ENCODE measurements around the gene SLC6A3.
"Not testable (repeated sequence)": the region's sequence is repeated elsewhere in the genome, so short reads cannot be mapped to it uniquely, and the experiment has no call there.

Gene SLC6A3

DNA sequence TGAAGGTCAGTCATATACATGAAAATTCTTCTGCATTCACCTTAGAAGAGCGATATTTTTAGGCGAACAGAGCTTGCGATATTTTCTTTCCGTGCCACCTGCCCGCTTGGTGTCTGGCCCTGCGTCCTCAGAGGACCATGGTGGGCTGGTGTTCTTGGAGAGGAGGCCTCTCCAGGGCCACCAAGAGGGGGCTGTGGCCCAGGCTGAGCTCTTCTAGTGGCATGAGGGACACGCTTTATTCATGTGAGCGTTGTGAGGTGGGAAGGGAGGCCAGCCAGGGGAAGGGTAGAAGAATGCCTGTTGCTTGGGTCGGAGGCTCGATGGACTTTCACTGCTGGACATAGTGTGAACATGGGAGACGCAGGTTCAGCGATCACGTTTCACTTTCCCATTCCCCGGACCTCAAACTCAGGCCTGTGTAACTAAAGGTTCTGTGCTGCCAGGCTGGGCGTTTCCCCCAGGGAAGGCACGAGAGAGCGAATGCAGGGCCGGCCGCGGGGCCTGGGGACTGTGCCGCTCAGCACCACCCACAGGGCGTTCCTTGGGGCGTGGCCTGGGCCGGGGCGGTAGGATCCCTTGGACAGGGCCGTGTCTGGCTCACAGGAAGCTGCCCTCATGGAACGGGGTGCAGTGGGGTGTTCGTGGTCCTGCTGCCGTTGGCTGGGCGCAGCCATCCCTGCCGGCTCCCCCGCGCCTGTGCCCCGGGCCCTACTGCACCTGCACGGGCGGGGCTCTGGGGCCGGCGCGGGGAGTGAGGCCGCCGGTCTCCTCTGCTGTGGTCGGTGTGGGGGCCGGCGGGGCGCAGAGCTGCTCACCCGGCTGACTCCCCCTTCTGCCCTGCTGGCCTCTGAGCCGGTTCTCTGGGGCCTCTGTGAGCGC, 59.6 kb downstream of the SLC6A3 start:
- DNase-seq, result peak; percentile 69

DNA sequence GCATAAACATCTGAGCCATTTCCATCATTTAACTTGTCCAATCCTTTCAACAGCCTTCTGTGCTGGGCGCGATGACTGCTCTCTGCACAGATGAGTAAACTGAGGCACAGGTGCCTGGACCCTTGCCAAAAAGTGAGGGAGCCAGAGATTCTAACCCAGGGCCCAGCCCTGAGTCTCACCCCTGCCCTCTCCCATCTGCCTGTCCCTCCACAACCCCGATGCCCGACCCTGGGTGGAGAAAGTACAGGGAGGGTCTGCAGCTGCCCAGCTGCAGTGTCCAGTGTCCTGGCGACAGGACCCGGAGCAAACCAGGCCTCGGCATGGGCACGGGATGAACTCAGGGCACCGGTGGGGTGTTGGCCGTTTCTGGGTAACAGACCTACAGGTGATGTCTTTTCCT, 60.7 kb downstream of the SLC6A3 start:
- DNase-seq, result no peak

DNA sequence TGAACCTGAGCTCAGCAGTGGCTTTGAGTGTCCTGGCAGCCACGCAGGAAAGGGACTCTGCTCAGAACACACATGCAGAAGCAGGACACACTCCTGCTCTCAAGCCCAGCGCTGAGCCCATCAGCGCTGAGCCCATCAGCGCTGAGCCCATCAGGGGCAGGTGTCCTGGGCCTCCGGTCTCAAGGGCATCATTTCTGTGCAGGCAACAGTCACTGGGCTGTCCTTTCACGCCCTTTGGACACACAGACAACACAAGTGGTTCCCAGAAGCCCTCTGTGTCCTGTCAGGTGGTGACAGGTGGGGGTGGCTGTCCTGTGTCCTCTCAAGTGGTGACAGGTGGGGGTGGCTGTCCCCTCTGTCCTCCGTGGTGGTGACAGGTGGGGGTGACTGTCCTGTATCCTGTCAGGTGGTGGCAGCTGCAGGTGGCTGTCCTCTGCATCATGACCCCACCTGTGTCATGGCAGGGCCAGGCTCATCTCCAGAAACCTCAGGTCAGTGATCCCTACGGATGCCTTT, 61.3 kb downstream of the SLC6A3 start:
- DNase-seq, result no peak

DNA sequence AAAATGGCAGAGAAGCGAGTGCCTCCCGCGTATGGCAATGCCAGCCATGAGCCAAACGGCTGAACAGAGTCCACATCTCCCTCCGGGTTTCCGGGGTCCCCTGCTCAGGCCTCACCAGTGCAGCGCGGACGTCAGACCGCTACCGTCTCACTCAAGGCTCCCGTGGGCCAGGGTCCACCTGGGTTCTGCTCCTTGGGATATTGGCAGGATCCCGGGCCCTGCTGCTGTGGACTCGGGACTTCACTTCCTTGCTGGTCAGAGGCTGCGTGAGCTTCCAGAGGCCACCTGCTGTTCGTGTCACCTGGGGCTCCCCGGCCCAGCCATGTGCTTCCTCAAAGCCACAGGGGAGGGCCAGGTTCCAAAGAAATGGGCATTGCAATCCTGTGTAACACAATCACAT, 61.9 kb downstream of the SLC6A3 start:
- no peak for DNase-seq

DNA sequence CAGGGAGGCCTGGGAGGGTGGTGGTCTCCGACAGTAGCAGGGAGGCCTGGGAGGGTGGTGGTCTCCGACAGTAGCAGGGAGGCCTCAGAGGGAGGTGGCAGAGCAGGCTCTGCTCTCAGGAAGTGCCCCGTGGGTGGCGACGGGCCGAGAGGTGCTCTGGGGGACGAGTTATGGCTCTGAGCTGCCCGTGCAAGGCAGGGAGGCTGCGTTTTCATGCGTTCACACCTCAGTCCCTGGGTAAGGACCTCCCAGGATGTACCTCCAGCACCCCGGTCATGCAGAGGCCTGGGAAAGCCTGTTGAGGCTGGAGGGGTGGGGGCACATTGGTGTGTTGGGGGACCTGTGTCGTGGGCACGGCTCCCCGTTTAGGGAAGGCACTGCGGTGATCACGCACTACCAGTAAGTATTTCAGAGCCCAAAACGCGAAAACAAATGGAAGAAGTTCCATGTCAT, 63.0 kb downstream of the SLC6A3 start:
- DNase-seq, result no peak

DNA sequence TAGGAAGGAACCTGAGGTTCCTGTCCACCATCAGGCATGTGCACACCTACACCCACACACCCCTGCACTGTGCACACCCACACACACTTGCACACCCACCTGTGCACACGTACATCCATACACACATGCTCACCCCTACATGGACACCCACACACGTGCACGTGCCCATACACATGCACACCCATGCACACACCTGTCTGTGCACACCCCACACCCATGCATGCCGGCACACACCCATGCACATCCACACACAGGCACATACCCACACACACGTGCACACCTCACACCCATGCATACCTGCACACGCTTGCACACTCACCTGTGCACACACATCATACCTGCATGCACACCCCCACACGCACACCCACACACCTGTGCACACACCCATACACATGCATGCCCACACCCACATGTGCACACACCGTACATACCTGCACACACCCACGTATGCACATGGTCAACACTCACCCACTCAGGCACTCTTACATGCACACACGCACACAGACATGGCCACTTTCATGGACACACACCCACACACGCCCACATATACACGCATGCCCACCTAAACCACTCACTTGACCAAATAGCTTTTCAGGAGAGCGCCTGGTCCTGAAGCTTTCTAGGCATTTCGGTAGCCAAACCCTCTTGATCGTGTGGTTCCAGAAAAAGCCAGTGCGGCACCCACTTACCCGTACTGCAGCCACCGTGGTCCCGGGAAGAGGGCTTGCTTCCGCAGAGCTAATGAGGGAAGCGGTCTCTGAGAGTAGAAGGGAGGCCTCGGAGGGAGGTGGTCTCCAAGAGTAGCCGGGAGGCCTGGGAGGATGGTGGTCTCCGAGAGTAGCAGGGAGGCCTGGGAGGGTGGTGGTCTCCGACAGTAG, 63.6 kb downstream of the SLC6A3 start:
- no peak for DNase-seq

DNA sequence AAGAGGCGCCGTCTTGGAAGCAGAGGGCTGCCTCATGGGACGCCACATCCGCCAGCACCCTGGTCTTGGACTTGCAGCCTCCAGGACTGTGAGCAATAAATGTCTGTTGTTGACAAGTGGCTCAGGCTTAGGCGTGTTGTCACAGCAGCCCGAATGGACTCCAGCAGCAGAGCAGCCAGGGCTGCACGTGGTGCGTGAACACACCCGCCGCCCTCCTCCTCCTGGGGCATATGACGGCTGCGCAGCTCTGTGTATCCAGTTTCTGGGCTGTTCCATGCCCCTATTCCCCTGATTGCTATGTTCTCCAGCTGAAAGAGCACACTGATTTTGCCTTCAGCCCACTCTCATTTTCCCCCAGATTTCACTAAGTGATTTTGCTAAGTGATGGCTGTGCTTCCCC, 64.3 kb downstream of the SLC6A3 start:
- DNase-seq, result no peak

DNA sequence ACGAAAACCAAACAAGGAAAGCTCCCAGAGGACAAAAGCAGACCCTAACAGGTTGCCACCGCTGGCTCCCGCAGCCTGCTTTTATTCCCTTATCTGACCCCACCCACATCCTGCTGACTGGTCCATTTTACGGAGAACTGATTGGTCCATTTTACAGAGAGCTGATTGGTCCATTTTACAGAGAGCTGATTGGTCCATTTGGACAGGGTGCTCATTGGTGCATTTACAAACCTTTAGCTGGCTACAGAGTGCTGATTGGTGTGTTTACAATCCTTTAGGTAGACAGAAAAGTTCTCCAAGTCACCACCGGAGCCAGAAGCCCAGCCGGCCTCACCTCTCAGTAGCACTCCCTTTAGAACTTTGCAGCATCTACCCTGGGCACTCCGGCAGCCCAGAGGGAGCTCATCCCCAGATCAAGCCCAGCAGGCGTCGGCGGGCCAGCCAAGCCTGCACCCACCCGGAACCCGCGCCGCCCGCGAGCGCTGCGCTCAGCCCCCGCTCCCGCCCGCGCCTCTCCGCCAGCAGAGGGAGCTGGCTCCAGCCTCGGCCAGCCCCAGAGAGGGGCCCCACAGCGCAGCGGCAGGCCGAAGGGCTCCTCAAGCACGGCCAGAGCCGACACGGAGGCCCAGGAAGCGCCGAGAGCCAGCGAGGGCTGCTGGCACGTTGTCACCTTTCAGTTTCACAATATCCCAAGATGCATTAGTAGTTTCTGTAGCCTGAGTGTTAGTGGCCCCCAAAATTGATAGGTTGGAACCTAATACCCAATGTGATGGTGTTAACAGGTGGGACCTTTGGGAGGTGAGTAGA, 65.0 kb downstream of the SLC6A3 start:
- no peak for DNase-seq

DNA sequence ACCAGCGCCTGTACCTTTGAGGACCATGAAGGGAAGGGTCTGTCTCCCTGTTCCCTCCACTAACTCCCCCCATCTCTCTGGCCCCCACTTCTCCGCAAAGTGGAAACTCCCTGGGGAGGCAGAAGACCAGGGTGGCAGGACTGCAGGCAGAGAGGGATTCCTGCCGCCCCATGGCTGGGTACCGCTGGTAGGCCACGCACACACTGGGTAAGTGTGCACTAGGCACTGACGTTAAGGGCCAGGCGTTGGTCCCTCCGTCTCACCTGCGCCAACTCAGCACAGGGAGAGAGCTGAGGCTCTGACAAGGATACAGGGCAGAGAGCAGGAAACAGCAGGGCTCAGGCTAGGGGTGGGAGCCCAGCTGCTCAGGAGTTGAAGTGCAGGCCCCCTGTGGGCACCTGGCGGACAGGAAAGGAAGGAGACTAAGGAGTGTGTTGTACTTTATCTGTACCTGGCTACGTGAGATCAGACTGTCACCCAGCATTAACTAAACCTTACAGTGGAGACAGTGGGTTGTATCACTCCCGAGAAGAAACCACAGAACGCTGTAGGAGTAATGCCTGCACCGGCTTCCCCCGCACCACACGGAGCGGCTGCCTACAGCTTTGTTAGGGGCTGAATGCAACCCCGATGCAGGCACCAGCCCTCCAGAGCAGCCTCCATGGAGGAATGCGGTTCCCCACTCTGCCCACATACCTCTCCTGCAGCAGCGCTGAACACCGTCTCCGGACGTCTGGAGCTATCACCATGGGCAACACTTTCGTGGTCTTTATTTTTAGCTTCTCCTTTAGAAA, 66.2 kb downstream of the SLC6A3 start:
- no peak for DNase-seq

DNA sequence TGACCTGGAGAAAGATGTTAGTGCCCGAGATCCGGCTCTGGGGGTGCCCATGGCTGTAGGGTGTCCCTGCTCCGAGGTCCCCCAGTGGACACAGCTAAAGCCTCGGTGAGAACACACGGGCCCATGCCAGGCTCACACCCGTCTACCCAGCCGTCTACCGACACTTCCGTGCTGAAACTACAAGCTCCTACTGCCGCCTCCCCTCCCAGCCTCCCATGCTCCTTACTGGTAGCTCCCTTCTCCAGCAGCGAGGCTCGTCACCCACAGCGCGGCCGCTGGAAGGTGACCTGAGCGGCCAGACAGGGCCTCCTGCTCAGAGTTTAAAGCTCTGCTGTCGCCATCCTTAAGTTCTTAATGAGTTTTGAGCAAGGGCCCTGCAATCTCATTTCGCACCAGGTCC, 67.1 kb downstream of the SLC6A3 start:
- DNase-seq, result no peak

DNA sequence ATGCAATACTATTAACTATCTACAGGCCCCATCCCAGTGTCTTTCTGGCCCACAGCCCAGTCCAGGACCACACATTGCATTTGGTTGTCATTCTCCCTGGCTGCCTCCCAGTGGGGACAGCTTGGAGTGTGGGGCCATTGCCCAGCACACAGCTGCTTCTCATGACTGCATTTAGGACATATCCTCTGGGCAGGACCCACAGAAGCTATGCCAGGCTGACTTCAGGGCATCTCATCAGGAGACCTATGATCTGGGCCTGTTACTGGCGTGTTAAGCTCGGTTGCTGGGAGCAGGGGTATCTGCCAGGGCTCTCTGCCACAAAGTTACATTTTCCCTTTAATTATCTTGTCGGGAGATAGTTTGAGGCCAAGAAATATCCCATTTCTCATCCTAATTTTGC, 68.3 kb downstream of the SLC6A3 start:
- peak; percentile 88 for DNase-seq

DNA sequence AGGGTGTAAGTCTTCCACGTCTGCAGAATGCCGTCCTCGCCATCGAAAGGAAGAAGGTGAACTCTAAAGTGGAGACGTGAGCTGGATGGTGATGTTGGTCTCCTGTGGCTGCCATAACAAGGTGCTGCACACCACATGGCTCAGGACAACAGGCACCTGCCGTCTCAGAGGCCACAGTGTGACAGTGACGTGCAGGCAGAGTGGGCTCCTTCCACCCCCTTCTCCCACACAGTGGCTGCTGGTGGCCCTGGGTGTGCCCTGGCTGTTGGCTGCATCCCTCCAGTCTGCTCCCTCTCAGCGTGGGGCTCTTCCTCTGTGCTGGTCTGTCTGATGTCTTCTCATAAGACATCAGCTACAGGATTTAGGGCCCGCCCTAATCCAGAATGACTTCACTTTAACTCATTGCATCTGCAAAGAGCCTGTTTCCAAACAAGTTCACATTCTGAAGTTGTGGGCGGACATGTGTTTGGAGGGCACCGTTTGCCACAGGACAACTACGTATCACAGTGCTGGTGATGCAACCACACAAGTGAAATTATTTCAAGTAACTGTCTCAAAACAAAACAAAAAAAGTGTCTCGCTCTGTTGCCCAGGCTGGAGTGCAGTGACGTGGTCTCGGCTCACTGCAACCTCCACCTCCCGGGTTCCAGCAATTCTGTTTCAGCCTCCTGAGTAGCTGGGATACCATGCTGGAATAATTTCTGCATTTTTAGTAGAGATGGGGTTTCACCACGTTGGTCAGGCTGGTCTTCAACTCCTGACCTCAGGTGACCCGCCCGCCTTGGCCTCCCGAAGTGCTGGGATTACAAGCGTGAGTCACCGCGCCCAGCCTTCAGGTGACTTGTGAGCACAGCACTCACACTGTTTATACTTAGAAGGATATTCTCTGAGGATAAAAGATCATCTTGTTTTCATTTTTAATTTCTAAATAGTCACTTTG, 69.1 kb downstream of the SLC6A3 start:
- no peak for DNase-seq

DNA sequence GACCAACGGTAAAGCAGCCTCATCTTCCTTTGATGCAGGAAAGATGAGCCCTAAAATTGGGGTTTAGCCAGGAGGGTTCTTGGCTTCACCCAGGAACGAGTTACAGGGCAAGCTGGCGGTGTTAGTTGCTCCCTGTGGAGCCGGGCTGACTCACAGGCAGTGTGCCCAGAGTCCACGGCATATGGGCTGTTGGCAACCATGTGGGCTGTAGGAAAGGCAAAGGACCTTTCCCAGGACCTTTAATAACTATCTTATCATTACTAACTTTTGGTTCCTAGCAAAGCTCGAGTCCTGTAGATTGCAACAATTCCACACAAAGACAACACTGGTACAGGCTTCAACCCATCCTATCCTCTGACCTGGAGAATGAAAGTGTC, 70.6 kb downstream of the SLC6A3 start:
- DNase-seq, result peak; percentile 88

DNA sequence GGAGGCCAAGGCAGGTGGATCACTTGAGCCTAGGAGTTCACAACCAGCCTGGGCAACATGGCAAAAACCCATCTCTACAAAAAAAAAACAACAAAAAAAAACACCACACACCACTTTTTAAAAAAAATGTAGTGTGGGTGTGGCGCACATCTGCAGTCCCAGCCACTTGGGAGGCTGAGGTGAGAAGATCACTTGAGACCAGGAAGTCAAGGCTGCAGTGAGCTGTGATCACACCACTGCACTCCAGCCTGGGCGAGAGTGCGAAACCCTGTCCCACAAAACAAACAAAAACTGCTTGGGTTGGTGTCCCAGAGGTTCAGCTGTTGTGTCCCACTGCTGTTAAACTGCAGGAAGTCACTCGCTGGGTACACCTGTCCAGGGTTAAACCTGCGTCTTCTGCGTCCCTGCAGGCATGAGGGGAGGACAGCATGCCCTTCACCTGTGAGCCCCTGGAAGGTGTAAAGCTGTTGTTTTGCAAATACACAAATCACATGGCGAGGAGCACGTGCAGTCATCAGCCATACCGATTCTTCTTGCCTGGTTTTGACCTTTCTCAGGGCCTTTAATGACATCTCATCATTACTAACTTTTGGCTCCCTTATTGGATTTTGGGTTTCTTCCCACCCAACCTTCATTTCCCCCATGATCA, 71.1 kb downstream of the SLC6A3 start:
- peak; percentile 88 for DNase-seq

DNA sequence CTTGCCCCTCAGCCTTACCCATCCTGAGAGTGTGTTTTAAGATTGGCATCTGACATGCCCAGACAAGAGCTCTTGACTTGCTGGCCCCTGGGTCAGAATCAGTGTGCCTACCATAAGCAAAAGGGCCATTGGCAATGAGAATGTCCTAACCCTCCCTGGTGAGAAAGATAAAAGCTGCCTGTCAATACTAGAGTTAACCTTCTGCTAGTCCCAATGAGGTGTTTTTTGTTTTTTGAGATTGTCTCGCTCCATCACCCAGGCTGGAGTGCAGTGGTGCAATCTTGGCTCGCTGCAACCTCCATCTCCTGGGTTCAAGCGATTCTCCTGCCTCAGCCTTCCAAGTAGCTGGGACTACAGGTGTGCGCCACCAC, 73.3 kb downstream of the SLC6A3 start:
- DNase-seq, result not testable (repeated sequence)

DNA sequence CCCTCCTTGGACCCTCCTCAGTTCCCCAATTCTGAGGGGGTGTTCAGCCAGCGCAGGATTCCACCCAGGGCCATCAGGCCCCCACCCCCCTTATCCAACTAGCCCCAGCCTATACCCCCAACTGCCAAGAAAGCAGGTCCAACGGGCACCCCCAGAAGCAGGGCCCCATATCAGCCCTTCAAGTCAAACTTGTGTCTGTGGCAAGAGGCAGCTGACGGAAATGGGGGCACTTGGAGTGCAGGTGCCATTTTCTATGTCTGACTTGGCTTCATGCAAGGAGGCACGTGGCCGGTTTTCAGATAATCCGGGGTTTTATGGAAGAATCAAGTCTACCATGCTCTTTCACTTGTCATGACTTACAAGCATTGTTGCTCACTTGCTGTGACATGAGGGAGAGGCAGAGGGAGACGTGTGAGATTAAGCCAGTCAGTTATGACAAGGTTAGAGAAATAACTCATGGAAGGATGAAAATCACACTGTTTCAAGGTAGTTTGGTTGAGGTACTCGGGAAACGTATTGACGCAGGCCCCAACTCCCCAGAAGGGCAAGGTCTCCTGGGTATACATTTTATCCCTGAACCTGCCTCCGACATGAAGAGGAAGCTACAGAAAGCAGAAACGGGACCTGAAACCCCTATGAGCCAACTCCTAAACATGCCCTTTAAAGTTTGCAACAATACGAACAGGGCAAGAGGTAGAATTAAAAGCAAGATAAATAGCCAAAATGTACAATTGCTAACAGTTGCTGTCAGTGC, 73.8 kb downstream of the SLC6A3 start:
- no peak for DNase-seq

DNA sequence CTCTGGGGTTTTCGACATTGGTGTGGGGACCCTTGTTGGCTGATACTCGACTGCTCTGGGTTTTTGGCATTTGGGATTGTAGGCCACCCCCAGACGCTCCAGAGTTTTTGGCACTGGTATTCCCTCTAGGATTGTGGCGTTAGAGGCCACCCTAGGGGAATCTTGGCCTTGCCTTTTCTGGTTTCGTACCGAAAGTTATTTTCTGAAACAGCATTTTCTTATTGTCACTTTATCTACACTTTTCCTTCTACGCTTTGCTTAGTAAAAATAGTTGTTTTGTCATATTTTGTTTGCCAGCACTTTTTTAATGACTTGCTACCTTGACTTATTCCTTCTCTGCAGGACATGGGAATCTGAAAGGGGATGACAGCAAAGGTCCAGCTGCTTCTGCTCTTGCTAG, 75.2 kb downstream of the SLC6A3 start:
- no peak for DNase-seq

DNA sequence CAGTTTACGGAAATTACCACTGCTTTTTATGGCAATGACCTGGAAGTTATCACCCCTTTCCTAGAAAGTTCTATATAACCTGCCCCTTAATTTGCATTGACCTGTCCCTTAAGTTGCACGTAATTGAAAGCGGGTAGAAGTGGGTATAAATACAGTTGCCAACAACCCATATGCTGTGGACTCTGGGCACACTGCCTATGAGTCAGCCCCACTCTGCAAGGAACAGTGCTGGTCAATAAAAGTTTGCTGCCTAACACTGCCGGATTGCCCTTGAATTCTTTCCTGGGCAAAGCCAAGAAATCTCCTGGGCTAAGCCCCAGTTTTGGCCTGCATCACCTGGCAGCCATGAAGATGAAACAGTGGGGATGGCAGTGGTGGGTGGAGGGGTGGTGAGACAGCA, 76.5 kb downstream of the SLC6A3 start:
- DNase-seq, result no peak

DNA sequence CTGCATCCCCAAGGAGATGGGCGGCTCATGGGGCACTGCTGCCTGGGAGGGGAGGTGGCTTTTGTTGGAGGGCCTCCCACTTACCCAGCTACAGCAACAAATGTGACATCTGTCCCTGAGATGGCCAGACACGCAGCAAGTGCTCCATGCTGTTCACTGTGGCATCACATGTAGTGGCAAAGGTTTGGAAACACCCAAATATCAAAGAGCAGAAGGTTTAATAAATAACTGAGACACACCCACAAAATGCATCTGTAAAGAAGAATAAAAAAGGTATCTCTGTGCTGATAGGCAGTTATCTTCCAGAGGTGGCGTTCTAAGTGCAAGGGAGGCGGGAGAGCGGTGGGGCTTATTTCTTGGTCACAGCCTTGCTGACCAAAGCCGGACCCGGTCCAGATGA, 77.0 kb downstream of the SLC6A3 start:
- peak; percentile 30 for DNase-seq

DNA sequence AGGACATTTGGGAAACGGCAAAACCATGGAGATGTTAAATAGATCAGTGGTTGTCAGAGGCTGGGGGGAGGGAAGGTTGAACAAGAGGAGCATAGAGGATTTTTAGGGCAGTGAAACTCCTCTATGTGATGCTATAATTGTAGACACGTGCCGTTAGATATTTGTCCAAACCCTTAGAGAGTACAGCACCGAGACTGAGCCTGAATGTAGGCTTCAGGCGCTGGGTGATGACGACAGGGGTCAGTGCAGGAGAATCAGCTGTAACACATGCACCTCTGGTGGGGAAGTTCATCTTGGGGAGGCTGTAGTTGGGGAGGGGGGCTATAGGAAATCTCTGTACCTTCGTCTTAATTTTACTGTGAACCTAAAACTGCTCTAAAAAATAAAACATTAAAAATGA, 78.1 kb downstream of the SLC6A3 start:
- no peak for DNase-seq

All from NCI-H1694 treated with DMSO at 0.1 percent for 48 hours (cell line).